GM12873 (cell line): Measurements from ENCODE around the gene EPHA2.

Experiments used
- TF ChIP-seq, protein P1 (sequence below): IDR thresholded peaks from 2 replicates; pipeline ENCODE4 v1.5.1; 2012; ENCODE audit warnings: low read depth, mild to moderate bottlenecking, moderate library complexity, low read length, control low read depth; ENCODE audit not compliant: insufficient read depth; ENCODE audit errors: missing control alignments

Gene EPHA2

GRCh38 chr1:16153096-16153998 lies 2.5 kb downstream of the EPHA2 start:
- TF ChIP-seq, protein P1, sequence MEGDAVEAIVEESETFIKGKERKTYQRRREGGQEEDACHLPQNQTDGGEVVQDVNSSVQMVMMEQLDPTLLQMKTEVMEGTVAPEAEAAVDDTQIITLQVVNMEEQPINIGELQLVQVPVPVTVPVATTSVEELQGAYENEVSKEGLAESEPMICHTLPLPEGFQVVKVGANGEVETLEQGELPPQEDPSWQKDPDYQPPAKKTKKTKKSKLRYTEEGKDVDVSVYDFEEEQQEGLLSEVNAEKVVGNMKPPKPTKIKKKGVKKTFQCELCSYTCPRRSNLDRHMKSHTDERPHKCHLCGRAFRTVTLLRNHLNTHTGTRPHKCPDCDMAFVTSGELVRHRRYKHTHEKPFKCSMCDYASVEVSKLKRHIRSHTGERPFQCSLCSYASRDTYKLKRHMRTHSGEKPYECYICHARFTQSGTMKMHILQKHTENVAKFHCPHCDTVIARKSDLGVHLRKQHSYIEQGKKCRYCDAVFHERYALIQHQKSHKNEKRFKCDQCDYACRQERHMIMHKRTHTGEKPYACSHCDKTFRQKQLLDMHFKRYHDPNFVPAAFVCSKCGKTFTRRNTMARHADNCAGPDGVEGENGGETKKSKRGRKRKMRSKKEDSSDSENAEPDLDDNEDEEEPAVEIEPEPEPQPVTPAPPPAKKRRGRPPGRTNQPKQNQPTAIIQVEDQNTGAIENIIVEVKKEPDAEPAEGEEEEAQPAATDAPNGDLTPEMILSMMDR: no peak

DNA sequence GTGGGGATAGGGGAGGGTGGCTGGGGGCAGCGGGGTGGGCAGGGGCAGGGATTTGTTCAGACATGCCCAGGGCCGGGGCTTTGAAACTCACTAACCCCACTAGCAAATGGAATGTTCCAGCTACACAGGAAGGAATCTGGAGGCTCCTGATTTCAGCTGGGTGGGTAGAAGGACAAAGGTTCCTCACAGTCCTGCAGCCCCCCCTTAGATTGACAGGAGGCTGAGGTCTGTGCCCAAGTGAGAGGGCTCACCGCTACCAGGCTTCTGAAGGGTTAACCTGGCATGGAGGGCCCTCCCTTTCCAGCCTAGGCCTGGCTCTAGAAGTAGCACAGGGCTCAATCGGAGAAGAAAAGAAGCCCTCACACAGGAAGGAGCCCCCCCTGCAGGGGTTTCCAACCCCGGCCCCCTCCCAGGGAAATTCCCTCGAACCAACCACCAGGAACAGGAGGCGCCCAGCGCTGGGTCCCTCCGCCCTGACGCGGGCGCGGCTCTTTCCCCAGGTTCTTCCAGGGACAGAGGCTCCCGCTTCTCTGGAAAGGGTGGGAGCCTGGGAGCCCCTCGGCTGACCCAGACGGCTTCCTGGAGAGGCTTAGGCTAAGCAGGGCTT lies 3.3 kb downstream of the EPHA2 start:
- TF ChIP-seq, protein P1: no peak

GRCh38 chr1:16151995-16152384 lies 3.9 kb downstream of the EPHA2 start:
- TF ChIP-seq, protein P1: no peak

DNA sequence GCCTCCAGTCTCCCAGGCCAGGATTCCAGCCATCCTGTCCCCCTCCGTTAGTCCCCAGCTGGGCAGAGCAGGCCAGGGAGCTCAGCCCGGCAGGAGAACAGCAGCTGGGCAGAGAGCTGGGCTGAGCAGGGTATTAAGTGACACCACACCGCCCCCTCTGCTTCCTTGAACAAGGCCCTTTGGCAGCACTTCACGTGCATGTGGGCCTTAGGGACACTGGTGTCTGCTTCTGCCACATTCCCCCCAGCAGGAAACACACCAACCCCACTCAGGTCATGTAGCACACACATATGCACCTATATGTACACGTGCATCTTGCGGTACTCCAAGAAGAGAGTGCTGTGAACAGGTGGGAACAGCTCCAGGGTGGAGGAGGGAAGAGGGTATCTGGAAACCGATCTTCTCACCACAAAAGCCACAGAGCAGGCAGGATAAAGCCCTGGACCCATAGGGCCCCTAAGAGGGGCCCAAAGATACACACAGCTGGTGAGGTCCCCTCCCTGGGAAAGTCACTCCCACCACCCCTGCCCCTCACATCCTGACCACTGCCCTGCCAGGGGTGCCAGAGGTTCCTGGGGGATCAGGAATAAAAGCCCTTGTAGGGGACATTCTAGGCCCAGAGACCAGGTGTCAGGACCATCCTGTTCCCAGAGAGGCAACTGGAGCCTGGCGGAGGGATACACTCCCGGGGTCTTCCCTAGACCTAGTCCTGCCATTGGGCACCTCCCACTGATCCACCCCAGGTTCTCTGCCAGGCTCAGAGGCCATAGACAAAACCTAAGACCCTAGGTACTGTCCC lies 4.5 kb downstream of the EPHA2 start:
- TF ChIP-seq, protein P1: peak; percentile 3

- TF ChIP-seq, protein P1: no peak
These were observed 5.4 kb downstream of the EPHA2 start for GRCh38 chr1:16150508-16150907.

DNA sequence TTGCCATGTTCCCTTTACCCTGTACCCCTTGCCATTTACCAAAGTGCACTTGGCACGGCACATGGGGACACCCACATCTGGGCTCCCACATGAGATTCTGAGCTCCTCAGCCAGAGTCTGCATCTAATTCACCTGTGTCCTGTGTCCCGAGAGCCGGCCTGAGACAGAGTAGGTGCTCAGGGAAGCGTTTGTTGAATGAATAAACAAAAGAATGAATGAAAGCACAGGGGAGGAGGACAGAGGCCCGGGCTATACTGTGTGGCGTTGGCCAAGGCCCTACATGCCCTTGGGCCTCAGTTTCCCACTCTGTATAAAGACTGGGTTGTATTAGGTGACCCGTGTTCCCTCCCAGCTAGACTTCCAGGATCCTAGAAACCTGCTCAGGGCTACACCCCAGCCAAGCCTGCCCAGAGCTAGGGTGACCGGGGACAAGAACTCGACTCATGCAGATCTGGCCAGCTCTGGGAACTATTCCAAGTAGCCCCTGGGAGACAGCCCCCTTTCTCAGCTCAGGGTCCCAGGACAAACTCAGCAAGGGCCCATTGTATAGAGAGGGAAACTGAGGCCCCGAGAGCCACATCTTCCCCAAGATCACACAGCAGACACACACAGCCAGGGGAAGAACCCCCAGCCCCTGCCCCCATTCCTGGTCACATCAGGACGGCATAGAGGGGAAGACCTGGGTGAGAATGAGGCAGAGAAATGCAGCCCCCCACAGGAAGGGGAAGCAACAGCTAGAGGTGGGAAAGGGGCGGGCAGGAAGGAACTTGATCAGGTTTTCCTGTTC lies 6.0 kb downstream of the EPHA2 start:
- TF ChIP-seq, protein P1: no peak
